Measurements from ENCODE around the gene PGAM2. TPM values are rescaled to one million over a fixed set of nuclear protein-coding genes. Genes with fewer than 3 reads are reported as not detected.

Gene PGAM2
- total RNA-seq, 1 donor from 2014 or later = 0.44 TPM

DNA sequence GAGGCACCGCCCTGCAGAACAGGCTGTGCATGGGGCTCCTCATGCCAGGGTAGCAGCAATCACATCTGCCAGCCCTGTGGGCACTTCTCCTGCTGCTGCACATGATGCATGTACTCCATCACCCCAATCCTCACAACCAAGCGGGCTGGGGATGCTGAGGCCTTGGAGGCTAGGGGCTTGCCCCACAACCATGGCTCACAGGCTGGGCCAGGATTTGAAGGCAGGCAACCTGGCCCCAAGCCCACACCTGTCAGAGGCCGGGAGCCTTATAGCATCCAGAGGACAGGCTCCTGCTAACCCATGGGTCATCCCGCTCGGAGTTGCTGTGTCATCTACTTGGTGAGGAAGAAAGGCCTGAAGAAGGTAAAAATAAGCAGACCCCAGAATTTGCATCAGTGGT, 14.8 kb upstream of the PGAM2 start:
- Histone ChIP-seq H3K27me3 (ENCODE audit: low read depth) (no peaks in the 10 kb centered on the region), H3K9me3 (no peaks in the 10 kb centered on the region), H3K4me1 (peaks cover 22% of the 10 kb centered on the region), H3K4me3 (no peak overlapping the region), H3K36me3 (peaks cover 55% of the 10 kb centered on the region), H3K27ac (no peak overlapping the region)
- peak; percentile 44 for DNase-seq
- intact Hi-C loops (cut with DNase I) = no loop called here
- TF ChIP-seq, protein P1, sequence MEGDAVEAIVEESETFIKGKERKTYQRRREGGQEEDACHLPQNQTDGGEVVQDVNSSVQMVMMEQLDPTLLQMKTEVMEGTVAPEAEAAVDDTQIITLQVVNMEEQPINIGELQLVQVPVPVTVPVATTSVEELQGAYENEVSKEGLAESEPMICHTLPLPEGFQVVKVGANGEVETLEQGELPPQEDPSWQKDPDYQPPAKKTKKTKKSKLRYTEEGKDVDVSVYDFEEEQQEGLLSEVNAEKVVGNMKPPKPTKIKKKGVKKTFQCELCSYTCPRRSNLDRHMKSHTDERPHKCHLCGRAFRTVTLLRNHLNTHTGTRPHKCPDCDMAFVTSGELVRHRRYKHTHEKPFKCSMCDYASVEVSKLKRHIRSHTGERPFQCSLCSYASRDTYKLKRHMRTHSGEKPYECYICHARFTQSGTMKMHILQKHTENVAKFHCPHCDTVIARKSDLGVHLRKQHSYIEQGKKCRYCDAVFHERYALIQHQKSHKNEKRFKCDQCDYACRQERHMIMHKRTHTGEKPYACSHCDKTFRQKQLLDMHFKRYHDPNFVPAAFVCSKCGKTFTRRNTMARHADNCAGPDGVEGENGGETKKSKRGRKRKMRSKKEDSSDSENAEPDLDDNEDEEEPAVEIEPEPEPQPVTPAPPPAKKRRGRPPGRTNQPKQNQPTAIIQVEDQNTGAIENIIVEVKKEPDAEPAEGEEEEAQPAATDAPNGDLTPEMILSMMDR (IDR thresholded peaks at IDR 0.05) = no peak
- ATAC-seq = no peak

DNA sequence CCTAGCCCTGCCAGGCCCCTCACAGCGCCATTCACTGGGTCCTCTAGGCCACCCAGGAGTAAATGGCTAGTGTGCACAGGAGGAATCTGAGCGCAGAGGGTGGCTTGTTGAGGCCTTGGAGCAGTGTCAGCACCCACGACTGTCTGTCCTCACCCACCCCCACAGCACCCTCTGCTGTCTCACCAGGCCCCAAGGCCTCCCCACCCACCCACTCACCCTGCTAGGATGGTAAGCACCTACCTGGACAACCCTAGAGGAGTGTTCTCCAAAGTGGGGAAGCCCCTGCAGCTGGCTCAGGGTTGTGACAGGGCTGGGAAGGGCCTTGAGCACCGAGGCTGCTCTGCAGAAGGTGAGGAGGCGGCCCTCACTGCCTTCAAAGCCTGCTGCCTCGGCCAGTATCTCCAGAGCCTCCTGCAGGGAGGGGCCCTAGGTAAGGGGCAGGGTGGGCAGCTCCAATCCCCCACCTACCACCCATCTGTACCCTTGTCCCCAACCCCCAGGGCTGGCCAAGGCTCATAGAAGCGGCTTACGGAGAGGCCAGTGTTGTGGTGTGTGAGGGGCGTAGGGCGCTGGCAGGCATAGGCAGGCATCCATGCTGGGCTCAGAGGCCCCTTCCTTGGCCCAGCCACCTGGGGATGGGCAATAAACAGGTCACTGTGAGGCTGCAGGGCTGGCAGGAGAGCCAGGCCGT, 14.1 kb upstream of the PGAM2 start:
- intact Hi-C loops (cut with DNase I) = no loop called here
- Histone ChIP-seq H3K9me3 (no peaks in the 10 kb centered on the region), H3K36me3 (peaks cover 62% of the 10 kb centered on the region), H3K4me3 (no peak overlapping the region), H3K27ac (no peak overlapping the region), H3K4me1 (peaks cover 22% of the 10 kb centered on the region), H3K27me3 (ENCODE audit: low read depth) (no peaks in the 10 kb centered on the region)
- DNase-seq (peak; percentile 39), ATAC-seq (no peak)
- TF ChIP-seq, protein P1 (IDR thresholded peaks at IDR 0.05) = no peak

DNA sequence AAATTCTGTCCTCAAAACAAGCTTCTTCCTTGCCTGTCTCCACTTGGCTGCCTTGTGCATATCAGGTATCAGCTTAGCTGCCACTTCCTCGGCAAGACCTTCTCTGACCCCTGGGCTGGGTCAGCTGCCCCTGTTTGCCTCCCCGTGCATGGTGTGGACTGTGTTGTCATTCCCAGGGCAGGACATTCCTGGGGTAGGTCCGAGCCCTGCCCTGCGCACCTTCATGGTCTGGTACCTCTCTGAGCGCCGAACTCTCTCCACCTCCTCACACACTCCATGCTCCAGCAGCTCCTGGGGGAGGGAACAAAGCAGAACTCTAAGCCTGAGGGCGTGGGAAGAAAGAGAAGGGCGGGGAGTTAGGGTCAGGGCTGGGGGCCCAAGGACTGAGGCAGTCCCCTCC, 13.2 kb upstream of the PGAM2 start:
- intact Hi-C loops (cut with DNase I) = no loop called here
- Histone ChIP-seq H3K9me3 (no peaks in the 10 kb centered on the region), H3K27me3 (ENCODE audit: low read depth) (no peaks in the 10 kb centered on the region), H3K36me3 (peaks cover 71% of the 10 kb centered on the region), H3K4me3 (no peak overlapping the region), H3K27ac (no peak overlapping the region), H3K4me1 (peaks cover 26% of the 10 kb centered on the region)
- DNase-seq = no peak
- TF ChIP-seq, protein P1 (IDR thresholded peaks at IDR 0.05) = no peak
- ATAC-seq = no peak

DNA sequence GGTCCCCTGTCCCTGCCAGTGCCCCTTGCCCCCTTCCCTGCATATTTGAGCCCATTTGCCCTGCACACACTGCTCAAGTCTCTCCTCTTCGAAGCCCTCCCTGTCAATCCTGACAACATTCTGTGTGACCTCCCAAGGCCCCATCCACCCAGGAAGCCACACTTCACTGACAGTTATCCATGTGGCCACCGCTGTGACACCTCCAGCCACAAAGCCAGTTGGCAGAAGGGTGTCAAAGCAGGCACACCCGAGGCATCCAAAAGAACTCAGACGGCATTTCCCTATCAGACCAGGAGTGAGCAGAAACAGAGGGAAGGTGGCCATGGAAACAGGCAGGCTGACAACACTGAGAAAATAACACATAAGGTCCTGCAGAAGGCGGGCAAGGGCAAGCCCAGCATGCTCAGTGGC, 12.3 kb upstream of the PGAM2 start:
- H3K4me3 ChIP-seq = no peak overlapping the region
- no peak overlapping the region for H3K27ac ChIP-seq
- intact Hi-C loops (cut with DNase I) = no loop called here
- no peaks in the 10 kb centered on the region for H3K27me3 ChIP-seq (ENCODE audit: low read depth)
- no peak for ATAC-seq
- H3K4me1 ChIP-seq = peaks cover 25% of the 10 kb centered on the region
- DNase-seq = no peak
- TF ChIP-seq, protein P1 (IDR thresholded peaks at IDR 0.05) = no peak
- no peaks in the 10 kb centered on the region for H3K9me3 ChIP-seq
- H3K36me3 ChIP-seq = peaks cover 80% of the 10 kb centered on the region

DNA sequence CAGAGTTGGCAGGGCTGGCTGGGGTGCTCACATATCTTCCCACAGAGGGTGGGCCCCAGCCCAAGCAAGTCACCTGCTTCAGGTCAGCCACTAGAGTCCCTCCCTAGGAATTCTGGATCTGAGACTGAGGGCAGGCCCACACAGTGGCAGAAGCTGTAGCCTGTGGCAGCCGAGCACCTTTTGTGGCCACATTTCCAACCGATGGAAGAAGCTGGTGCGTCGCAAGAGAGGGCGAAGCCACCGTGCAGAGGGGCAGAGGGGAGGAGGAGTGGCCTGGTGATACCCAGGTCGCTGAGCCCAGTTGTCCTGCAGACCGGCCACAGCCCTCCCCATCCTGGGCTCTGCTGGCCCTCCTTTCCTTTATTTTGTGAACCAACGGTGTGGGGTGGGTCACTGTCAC, 11.7 kb upstream of the PGAM2 start:
- intact Hi-C loops (cut with DNase I) = no loop called here
- peaks cover 31% of the 10 kb centered on the region for H3K4me1 ChIP-seq
- ATAC-seq (no peak), DNase-seq (no peak)
- no peaks in the 10 kb centered on the region for H3K27me3 ChIP-seq (ENCODE audit: low read depth)
- TF ChIP-seq, protein P1 (IDR thresholded peaks at IDR 0.05) = no peak
- H3K27ac ChIP-seq = no peak overlapping the region
- H3K4me3 ChIP-seq = no peak overlapping the region
- H3K9me3 ChIP-seq = no peaks in the 10 kb centered on the region
- peaks cover 86% of the 10 kb centered on the region for H3K36me3 ChIP-seq

Measured in lower lobe of right lung (tissue), 2 donors.